Suprapubic skin (tissue), 3 donors: ENCODE results near the gene PPP3R1.

Source experiments
- POLR2A ChIP-seq, 2 donors: fragments of 450-650 bp; IDR thresholded peaks; one replicate each; pipeline ENCODE4 v1.6.1; 2017; ENCODE audit warnings: antibody characterized with exemption in 2 of 2, mild to moderate bottlenecking in 2 of 2, moderate library complexity in 2 of 2
- TF ChIP-seq, protein P1 (sequence below), 2 donors: fragments of 200-600 bp in 1 of 2; fragments of 450-650 bp in 1 of 2; sonication (generic) in 1 of 2; IDR thresholded peaks; one replicate each; pipeline ENCODE4 v1.5.1; 2016 to 2019; ENCODE audit warnings: antibody characterized with exemption in 2 of 2, mild to moderate bottlenecking in 1 of 2, moderate library complexity in 1 of 2

DNA sequence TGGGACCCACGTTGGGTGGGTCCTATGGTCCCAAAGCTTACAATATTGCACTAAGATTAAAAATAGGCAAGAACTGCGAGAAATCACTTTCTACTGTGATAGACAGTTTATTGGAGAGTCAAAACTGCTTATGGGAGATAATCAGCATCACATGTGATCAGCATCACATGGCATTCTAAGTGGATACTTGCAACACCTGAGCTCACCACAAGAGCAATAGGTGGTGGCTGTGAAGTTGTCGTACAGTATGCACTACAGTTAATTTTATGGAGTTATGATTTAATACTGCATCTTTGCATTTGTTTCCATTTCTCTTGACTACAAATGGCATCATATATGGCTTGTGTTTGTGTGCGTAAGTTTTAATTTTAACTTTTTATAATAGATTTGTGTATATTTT, 83.0 kb downstream of the PPP3R1 start:
- TF ChIP-seq, protein P1, sequence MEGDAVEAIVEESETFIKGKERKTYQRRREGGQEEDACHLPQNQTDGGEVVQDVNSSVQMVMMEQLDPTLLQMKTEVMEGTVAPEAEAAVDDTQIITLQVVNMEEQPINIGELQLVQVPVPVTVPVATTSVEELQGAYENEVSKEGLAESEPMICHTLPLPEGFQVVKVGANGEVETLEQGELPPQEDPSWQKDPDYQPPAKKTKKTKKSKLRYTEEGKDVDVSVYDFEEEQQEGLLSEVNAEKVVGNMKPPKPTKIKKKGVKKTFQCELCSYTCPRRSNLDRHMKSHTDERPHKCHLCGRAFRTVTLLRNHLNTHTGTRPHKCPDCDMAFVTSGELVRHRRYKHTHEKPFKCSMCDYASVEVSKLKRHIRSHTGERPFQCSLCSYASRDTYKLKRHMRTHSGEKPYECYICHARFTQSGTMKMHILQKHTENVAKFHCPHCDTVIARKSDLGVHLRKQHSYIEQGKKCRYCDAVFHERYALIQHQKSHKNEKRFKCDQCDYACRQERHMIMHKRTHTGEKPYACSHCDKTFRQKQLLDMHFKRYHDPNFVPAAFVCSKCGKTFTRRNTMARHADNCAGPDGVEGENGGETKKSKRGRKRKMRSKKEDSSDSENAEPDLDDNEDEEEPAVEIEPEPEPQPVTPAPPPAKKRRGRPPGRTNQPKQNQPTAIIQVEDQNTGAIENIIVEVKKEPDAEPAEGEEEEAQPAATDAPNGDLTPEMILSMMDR (IDR thresholded peaks at IDR 0.05): no peak
- TF ChIP-seq POLR2A (IDR thresholded peaks at IDR 0.05): no peak
